Fibroblast of villous mesenchyme (primary cell): ENCODE data around the gene PLXNA4. TPM values are rescaled to one million over a fixed set of nuclear protein-coding genes. Genes with fewer than 3 reads are reported as not detected.

ENCODE experiments used
- DNase-seq: peaks from one replicate; pipeline ENCODE4 v3.0.0-alpha.2; 2010; ENCODE audit warnings: low read depth
- H3K4me3 ChIP-seq: 2 replicates; pipeline ENCODE4 v1.5.1; 2011; ENCODE audit warnings: low read depth, mild to moderate bottlenecking, low read length
- total RNA-seq: library from RNA; depleted of rRNA; stranded (reverse); fragments of >200 nt; gene quantifications from 2 replicates; pipeline ENCODE4 v1.2.3, GENCODE V29; 2012
- TF ChIP-seq, protein P1 (sequence below): IDR thresholded peaks from 2 replicates; pipeline ENCODE4 v1.5.1; 2012; ENCODE audit warnings: low read depth, mild to moderate bottlenecking, low read length; ENCODE audit not compliant: insufficient read depth

The PLXNA4 gene
- total RNA-seq, 1 donor: not detected

DNA sequence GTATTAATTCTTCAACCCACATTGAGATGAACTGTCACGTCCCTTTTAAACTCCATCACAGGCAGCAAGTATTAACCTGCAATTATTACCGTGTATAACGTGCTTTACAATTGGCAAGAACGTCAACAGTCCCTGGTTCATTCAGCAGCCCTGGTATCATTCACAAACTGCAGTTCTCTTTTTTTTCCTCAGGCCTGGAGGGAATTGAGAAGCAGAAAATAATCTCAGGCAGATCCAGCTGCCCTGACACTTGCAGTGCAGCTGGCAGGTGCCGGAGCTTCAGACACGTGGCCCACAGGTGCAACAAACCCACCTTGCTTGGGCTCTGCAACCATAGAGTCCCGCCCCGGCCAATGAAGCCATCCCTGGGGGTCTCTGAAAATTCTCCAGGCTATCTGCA lies 137.3 kb downstream of the PLXNA4 start:
- TF ChIP-seq, protein P1, sequence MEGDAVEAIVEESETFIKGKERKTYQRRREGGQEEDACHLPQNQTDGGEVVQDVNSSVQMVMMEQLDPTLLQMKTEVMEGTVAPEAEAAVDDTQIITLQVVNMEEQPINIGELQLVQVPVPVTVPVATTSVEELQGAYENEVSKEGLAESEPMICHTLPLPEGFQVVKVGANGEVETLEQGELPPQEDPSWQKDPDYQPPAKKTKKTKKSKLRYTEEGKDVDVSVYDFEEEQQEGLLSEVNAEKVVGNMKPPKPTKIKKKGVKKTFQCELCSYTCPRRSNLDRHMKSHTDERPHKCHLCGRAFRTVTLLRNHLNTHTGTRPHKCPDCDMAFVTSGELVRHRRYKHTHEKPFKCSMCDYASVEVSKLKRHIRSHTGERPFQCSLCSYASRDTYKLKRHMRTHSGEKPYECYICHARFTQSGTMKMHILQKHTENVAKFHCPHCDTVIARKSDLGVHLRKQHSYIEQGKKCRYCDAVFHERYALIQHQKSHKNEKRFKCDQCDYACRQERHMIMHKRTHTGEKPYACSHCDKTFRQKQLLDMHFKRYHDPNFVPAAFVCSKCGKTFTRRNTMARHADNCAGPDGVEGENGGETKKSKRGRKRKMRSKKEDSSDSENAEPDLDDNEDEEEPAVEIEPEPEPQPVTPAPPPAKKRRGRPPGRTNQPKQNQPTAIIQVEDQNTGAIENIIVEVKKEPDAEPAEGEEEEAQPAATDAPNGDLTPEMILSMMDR: no peak
- H3K4me3 ChIP-seq: no peak overlapping the region
- DNase-seq: no peak

- TF ChIP-seq, protein P1: no peak
- H3K4me3 ChIP-seq: no peak overlapping the region
- DNase-seq: no peak
Observed at GRCh38 chr7:132437730-132438129, 138.5 kb downstream of the PLXNA4 start.

DNA sequence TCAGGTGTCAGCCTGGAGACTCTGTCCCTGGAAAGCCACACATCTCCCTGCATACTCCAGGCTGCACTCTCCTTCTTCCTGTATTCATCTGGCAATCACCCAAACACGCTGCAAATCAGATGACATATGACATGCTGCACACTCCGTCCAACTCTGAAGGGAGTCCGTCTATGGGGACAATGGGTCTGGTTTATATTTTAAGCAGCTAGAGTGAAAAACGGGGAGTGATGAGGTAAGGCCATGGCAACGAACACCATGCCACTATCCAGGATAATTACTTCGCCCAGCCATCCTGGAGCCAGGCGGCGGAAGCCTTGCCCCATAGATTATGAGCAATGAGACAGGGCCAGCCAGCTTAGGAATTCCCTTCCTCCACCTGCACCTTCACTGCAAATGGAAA lies 140.1 kb downstream of the PLXNA4 start:
- no peak for DNase-seq
- TF ChIP-seq, protein P1: no peak

GRCh38 chr7:132435016-132435990 lies 141.0 kb downstream of the PLXNA4 start:
- TF ChIP-seq, protein P1: no peak
- H3K4me3 ChIP-seq: no peak overlapping the region
- no peak for DNase-seq

More for the DNA sequence above, 140.1 kb downstream of the PLXNA4 start:
- no peak overlapping the region for H3K4me3 ChIP-seq

DNA sequence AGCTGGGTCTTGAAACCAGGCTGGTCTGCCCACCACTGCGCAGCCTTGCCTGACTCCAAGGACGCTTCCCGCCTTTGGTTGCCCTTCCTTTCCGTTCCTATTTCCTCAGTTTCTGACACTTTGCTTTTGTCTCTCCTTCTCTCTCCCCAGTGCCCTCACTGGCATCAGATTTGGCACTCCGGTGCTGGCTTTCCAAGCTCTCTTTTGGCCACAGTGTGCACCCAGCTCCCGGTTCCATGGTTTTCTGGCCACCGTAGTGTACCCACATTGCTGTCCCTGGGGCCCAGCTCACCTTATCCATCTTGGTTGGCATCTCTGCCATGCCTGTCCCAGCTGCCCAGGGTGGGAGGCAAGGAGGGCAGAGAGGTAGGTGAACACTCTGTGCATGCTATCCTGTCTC lies 142.2 kb downstream of the PLXNA4 start:
- no peak overlapping the region for H3K4me3 ChIP-seq
- DNase-seq: no peak
- TF ChIP-seq, protein P1: no peak

DNA sequence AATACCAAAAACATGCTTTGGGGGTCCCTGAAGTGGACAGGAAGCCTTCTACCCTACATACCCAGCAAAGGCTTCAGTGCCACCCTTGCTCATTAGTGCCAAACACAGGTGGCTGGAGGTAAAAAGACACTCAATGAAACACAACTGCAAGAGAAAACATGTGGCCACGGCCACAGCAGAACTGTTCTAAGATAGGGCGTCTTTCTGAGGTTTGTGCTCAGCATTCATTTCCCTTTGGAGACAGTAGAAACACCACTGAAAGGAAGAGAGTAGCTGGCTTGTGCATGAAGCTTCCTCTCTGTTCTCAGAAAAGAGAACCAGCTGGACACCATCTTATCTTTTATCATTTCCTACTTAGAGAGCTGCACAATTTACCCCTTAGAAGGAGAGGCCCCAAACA lies 143.0 kb downstream of the PLXNA4 start:
- TF ChIP-seq, protein P1: no peak
- DNase-seq: no peak
- no peak overlapping the region for H3K4me3 ChIP-seq
